HG03575 (cell line): Measurements from ENCODE around the gene RASL11B.

Source experiments
- ATAC-seq: cut with Tn5 transposase; IDR thresholded peaks from one replicate; pipeline ENCODE4 v1.9.1; 2021; ENCODE audit not compliant: unreplicated experiment, insufficient number of reproducible peaks, low FRiP score; ENCODE audit errors: extremely low read depth

Gene RASL11B

DNA sequence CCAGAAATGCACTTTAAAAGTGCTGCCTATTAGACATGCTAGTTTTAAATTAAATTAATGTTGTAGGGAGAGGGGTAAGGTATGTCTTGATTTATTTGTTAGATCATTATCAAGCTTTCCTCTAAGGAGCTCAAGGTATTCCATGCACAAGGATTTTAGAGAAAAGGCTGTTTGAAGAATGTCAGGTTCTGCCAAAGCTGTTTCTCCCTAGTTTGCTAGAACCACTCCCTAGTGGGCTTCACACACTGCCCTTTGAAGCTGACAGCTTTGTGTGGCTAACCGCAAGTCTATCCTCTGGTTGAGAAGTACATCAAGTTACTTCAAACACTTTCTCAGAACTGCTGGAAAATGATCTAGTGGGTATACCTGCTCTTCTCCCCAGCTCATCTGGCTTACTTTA is 32.3 kb downstream of the RASL11B start:
- no peak for ATAC-seq

DNA sequence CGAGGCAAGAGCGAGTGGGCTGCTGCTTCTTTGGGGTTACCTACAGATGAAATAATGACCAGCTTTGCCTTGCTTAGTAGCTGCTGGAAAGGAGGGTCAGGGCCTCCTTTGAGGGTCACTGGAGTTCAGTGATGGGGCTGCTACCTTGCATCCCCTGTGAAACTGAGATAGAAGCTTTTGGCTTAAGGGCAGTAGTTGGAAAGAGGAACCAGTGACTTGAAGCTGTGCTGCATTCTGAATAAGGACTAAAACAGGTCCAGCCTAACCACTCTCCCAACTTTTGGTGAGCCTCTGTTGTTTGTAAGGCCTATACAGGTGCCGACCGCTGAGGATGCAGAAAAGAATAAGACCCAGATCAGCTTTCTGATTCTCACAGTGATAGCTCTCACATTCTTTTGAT is 41.2 kb downstream of the RASL11B start:
- ATAC-seq = no peak

DNA sequence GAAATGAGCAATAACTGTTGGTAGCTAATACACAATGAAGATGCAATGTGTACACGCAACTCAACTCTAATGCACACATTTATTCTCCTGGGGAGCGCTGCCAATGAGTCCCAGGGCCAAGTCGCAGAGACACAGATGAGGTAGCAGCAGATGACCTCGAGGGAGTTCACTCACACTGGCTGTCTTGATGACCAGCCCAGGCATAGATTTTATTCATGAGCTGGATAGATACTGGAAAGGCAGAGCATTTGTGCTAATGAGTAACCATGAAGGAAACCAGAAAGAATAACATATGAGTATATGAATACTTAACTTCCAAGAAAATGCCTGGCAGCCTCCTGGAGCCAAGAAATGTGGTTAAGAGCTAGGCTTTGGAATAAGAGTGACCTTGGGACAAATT is 42.3 kb downstream of the RASL11B start:
- ATAC-seq = no peak

DNA sequence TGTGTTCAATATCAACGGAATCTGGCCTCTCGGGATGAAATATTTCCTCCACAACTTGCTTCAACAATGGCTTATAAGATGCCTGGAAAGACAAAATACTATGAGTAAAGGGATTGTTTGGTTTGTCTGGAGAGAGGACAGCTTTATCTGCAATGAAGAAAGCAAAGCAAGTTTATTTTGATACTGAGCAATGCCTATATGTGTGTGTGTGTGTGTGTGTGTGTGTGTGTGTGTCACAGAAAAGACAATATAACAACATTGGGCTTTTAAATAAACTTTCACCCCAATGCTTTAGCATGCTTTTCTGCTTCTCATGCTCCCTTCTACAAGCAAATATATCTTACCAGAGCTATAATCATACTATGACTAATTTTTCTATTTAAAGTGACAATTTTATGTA is 45.4 kb downstream of the RASL11B start:
- ATAC-seq = no peak

DNA sequence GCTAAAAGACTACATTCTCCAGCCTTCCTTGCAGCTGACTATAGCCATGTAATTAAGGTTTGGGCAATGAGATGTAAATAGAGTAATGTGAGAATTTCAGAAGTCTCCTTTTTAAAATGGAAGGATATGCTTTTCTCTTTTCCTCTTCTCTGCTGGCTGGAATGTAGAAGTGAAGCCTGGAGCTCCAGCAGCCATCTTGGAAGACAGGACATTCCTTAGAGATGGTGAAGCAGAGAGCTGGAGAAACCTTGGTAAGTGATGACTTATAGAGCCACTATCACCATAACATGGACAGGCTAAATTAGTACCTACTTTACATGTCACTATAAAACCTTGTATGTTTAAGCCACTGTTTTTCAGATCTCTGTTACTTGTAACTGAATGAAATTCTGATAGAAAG is 48.0 kb downstream of the RASL11B start:
- no peak for ATAC-seq

DNA sequence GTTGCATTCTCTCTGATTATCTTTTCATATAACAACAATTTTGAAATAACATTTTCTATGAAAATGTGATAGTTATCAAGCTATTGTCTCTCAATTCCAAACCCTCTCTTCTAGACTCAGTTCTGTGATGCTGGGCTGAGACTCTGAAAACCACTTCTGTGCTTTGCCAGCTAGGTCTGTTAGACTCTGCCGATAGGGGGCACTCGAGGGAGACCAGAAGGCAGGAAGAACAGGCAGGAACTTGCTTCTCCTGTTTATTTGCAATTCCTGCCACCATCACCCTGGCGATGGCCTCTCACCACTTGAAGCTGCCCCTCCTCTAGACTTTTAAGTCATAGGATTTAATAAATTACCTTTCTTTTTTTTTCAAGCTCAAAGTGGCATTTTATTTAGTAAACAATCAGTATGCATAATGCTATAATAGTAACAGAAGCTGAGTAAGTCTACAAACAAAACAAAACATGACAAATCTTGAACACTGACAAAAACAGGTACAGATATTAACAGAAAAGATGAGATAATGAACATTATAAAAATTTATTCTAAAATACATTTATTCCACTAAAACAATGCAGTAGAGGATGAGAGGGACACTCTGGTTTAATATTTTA is 49.7 kb downstream of the RASL11B start:
- ATAC-seq = no peak

DNA sequence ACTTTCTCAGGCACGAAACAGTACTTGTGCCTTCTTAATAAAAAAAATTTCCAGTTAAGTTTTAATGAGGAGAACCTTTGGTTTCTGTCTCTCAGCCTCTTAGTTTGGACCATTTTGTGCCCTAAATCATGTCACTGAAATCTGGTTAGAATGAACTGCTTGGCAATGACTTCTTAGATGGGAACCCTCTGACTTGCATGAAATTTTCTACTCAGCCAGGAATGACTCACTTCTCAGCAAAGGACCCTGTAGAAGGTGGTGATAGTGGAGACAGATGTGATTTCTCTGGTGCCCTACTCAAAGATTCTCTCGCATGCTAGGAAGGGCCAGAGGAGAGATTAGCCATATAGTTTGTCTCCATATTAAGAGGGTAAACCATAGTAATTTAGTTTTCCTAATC is 50.5 kb downstream of the RASL11B start:
- no peak for ATAC-seq

DNA sequence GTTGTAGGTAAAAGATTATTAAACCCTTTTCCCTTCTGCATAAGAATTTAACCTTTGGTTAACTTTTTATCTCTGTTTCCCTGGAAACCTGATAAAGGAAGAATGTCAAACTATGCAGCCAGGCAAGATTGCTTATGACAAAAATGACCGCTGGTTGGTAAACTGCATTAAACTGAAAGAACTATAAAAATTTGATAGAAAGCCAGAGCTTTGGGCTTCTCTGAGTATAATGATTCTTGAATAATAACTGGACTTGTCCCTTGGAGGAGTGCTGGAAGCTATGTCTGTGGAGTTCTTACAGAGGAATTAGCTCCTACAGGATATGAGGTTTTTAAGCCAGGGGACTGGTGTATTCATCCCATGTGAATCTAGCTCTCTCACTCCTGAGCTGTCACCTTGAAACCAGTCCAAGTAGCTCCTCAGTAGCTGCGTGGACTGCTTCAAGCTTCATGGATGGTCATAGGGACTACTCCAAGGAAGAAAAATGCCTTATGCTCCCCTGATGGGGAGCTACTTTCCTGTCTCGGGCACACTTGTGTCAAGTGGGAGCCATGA is 52.0 kb downstream of the RASL11B start:
- ATAC-seq = no peak

DNA sequence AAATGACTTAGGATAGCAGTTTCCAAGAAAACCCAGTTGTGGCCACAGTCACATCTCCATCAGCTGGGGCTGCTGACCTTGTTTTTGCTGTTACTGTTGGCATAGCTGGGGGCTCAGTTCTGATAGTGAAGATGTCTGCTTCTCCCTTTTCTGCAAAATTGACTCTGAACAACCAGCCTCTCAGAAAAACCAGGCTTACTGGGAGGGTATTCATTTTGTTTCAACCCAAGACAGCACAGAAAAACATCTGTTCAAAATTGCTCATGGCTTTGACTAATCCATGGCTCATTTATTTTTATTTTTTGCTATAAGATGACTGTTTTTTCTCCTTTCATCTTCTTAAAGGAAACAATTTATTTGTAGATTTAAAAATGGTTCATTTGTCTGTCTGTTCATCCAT is 53.1 kb downstream of the RASL11B start:
- no peak for ATAC-seq

DNA sequence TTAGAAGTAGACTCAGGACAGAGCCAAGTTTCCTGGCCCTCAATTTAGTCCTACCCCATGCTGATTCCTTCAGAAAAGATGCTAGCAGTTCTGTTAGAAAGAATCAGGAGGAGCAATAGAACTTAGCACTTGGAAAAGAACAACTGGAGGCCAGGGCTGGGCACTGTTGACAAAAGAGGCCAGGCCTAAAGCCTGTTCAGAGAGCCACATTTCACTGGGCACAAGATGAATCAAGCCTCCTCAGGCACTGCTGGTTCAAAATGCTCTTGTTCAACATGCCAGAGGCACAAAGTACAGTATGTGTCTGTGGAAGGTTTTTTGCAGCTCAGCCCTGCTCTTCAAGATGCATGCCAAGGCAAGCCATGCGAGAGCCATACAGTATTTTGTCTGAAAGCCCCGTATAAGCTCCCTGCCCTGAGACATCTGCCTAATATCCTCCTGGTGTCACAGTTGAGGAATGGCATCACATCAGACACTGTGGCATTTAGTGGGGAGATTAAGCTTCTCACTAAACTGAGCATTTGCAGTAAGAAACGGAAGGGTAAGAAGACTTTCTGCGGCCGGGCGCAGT is 53.7 kb downstream of the RASL11B start:
- ATAC-seq = no peak
